Muscle of leg (tissue), 11 donors: ENCODE data around the gene LRSAM1. TPM values are rescaled to one million over a fixed set of nuclear protein-coding genes. Genes with fewer than 3 reads are reported as not detected.

ENCODE experiments used
- DNase-seq: peaks from one replicate; pipeline ENCODE4 v3.0.0; 2013
- H3K27ac ChIP-seq: one replicate; pipeline ENCODE4 v1.5.1; 2013; ENCODE audit warnings: mild to moderate bottlenecking, low read length, control low read depth
- H3K27me3 ChIP-seq: one replicate; pipeline ENCODE4 v1.6.1; 2013; ENCODE audit warnings: low read length; ENCODE audit not compliant: control insufficient read depth, insufficient read depth
- H3K36me3 ChIP-seq: one replicate; pipeline ENCODE4 v1.6.1; 2013; ENCODE audit warnings: low read length; ENCODE audit not compliant: control insufficient read depth, insufficient read depth
- H3K4me1 ChIP-seq: one replicate; pipeline ENCODE4 v1.6.1; 2013; ENCODE audit warnings: low read length; ENCODE audit not compliant: control insufficient read depth, insufficient read depth
- H3K4me3 ChIP-seq: one replicate; pipeline ENCODE4 v1.5.1; 2013; ENCODE audit warnings: low read length, control low read depth
- H3K9me3 ChIP-seq: replicated peaks from 2 replicates; pipeline ENCODE4 v1.6.1; 2013; ENCODE audit warnings: low read depth, low read length; ENCODE audit not compliant: control insufficient read depth
- WGBS: methylation state at CpG from one replicate; pipeline ENCODE4 v1.1.5; 2013; ENCODE audit warnings: missing lambda C conversion rate; ENCODE audit not compliant: insufficient coverage; 5-methylcytosine and 5-hydroxymethylcytosine counted together
- polyA plus RNA-seq, 8 donors: library from polyadenylated mRNA; unstranded; fragments of 120-200 nt; gene quantifications; one replicate each; pipeline versions ENCODE4 v1.2.1 to v1.2.3, GENCODE V29; 2013; ENCODE audit warnings: inconsistent platforms in 1 of 8, low replicate concordance in 1 of 8; ENCODE audit not compliant: insufficient read length in 8 of 8, insufficient read depth in 1 of 8
- total RNA-seq: library from RNA; stranded (reverse); fragments of 120-200 nt; gene quantifications from one replicate; pipeline ENCODE4 v1.2.4, GENCODE V29; 2013

The LRSAM1 gene
- total and polyA plus RNA-seq, 9 donors, result 5.8 to 13.7 (median 11.4) TPM

DNA sequence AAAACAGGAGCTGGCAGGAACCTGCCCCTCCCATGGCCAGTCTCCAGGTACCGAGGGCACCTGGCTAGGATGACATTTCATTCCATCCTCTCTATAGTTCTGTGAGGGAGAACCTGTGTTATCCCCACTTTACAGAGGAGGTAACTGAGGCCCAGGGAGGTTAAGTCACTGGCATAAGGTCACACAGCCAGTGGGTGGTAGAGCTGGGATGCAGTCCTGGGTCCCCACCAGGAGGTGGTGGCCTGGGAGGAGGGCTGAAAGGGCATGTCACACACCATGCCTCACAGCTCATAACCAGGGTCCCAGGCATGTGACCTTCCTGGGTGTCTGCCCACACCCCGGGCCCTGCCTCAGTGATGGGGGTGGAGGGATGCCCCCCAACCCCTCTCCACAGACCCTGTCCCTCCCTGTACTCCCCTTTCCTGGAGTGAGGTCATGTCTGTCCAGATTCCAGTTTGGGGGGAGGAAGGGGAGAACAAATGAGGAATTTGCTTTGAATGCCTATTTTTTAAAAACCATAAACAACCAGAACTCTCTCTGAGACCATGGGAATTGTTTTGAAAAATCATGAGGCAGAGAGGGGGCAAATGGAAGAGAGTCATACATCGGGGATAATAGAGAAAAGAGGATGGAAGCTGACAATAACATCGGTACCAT lies 83.1 kb downstream of the LRSAM1 start:
- H3K36me3 ChIP-seq, result peaks cover 16% of the 10 kb centered on the region
- H3K4me1 ChIP-seq, result peaks cover 56% of the 10 kb centered on the region
- H3K27ac ChIP-seq, result peak overlapping the region; percentile 64
- peak; percentile 63 for DNase-seq
- no peaks in the 10 kb centered on the region for H3K9me3 ChIP-seq
- no peaks in the 10 kb centered on the region for H3K27me3 ChIP-seq
- no peak overlapping the region for H3K4me3 ChIP-seq
- WGBS, result 67% methylated on average over 2 of the region's 4 CpGs

- peaks cover 61% of the 10 kb centered on the region for H3K4me1 ChIP-seq
- 72% methylated on average over 9 of the region's 12 CpGs for WGBS
Observed at GRCh38 chr9:127534931-127535330, 83.6 kb downstream of the LRSAM1 start.

GRCh38 chr9:127535396-127535795 lies 84.1 kb downstream of the LRSAM1 start:
- H3K9me3 ChIP-seq, result no peaks in the 10 kb centered on the region
- H3K36me3 ChIP-seq, result peaks cover 11% of the 10 kb centered on the region
- no peak overlapping the region for H3K4me3 ChIP-seq
- H3K27me3 ChIP-seq, result no peaks in the 10 kb centered on the region
- WGBS, result 76% methylated on average over 6 of the region's 6 CpGs
- H3K4me1 ChIP-seq, result peaks cover 66% of the 10 kb centered on the region
- DNase-seq, result no peak
- H3K27ac ChIP-seq, result peak overlapping the region; percentile 64

More at GRCh38 chr9:127534931-127535330, 83.6 kb downstream of the LRSAM1 start:
- Histone ChIP-seq H3K36me3 (peaks cover 15% of the 10 kb centered on the region), H3K9me3 (no peaks in the 10 kb centered on the region), H3K27me3 (no peaks in the 10 kb centered on the region), H3K27ac (peak overlapping the region; percentile 64), H3K4me3 (no peak overlapping the region)
- no peak for DNase-seq

DNA sequence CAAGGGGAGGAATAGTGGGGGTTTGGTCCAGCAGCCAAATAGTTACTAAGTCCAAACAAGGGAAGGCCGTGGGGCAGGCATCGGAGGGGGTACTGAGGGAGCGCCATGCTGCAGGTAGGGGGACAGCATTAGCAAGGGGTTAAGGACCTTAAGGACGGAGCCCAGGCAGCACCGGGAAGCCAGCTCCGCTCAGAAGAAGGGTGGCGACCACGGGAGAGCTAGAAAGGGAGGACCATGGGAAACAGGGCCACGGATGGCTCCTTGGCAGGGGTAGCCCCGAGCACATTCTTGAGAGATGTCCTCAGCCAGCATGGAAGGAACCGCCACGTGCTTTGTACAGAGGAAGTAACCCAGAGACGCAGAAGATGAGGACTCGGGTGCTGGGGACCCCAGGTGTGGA lies 84.5 kb downstream of the LRSAM1 start:
- Histone ChIP-seq H3K36me3 (peaks cover 7% of the 10 kb centered on the region), H3K4me3 (no peak overlapping the region), H3K9me3 (no peaks in the 10 kb centered on the region), H3K27ac (peak overlapping the region; percentile 64), H3K4me1 (peaks cover 70% of the 10 kb centered on the region), H3K27me3 (no peaks in the 10 kb centered on the region)
- DNase-seq, result no peak
- WGBS, result 42% methylated on average over 14 of the region's 14 CpGs

DNA sequence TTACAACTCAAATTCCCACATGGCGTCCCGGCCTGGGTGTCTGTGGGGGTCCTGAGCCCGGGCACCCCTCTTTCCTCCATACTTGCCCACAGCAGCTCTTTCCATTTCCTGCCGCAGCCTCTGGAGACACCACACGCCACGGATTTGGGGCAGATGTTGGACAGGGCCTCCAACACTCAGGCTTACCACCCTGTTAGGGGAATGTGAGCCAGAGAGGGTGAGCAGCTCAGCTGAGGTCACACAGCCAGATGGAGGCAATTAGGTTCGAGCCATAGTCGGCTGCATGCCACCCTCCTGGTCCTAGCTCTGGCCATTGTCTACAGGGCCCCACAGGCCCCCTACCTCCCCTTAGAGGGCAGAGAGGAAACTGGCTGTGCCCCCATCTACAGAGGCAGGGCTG lies 85.2 kb downstream of the LRSAM1 start:
- Histone ChIP-seq H3K27ac (peak overlapping the region; percentile 64), H3K4me3 (no peak overlapping the region), H3K27me3 (no peaks in the 10 kb centered on the region), H3K36me3 (peaks cover 10% of the 10 kb centered on the region), H3K4me1 (peaks cover 74% of the 10 kb centered on the region), H3K9me3 (no peaks in the 10 kb centered on the region)
- WGBS, result 43% methylated on average over 2 of the region's 8 CpGs
- no peak for DNase-seq

DNA sequence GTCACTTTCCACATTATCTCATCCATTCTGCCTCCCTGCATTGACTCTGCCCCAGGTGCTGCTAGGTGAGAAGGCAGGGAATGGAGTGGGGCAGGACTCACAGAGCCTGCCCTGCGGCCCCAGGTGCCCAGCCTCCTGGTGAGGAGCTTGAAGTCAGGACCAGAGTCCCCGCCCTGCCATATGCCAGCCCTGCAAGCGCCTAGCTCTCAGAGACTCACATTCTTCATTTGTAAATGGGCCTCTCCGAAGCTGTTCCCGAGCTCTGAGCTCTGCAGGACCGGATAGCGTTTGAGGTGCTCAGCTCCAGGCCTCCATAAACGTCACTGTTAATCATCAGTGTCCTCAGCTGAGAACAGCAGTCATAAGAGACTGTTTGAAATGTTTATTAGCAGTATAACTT lies 85.7 kb downstream of the LRSAM1 start:
- Histone ChIP-seq H3K4me3 (no peak overlapping the region), H3K36me3 (peaks cover 12% of the 10 kb centered on the region), H3K27me3 (no peaks in the 10 kb centered on the region), H3K27ac (peak overlapping the region; percentile 51), H3K4me1 (peaks cover 74% of the 10 kb centered on the region), H3K9me3 (no peaks in the 10 kb centered on the region)
- DNase-seq, result no peak
- 42% methylated on average over 5 of the region's 8 CpGs for WGBS

GRCh38 chr9:127537792-127538191 lies 86.5 kb downstream of the LRSAM1 start:
- DNase-seq, result no peak
- Histone ChIP-seq H3K27me3 (no peaks in the 10 kb centered on the region), H3K27ac (peak overlapping the region; percentile 51), H3K9me3 (no peaks in the 10 kb centered on the region), H3K4me1 (peaks cover 78% of the 10 kb centered on the region), H3K36me3 (peaks cover 14% of the 10 kb centered on the region), H3K4me3 (no peak overlapping the region)
- WGBS, result no CpG with 5 or more reads among the region's 3 CpGs

DNA sequence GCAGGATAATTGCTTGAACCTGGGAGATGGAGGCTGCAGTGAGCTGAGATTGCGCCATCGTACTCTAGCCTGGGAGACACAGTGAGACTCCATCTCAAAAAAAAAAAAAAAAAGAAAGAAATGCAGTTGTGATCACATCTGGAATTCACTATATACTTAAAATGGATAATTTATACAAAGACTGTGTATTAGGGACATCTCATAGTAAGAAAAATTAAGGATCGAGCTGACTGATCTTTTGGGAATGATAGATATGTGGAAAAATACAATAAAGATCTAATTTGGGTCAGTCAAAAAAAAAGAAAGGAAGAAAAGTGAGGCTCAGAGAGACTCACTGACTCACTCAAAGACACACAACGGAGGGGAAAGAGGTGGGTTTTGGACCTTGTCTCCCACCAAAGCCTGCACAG lies 87.5 kb downstream of the LRSAM1 start:
- Histone ChIP-seq H3K27me3 (no peaks in the 10 kb centered on the region), H3K4me1 (peaks cover 87% of the 10 kb centered on the region), H3K9me3 (no peaks in the 10 kb centered on the region), H3K36me3 (peaks cover 14% of the 10 kb centered on the region), H3K4me3 (no peak overlapping the region), H3K27ac (peak overlapping the region; percentile 74)
- DNase-seq, result peak; percentile 60
- WGBS, result no CpG with 5 or more reads among the region's 4 CpGs

DNA sequence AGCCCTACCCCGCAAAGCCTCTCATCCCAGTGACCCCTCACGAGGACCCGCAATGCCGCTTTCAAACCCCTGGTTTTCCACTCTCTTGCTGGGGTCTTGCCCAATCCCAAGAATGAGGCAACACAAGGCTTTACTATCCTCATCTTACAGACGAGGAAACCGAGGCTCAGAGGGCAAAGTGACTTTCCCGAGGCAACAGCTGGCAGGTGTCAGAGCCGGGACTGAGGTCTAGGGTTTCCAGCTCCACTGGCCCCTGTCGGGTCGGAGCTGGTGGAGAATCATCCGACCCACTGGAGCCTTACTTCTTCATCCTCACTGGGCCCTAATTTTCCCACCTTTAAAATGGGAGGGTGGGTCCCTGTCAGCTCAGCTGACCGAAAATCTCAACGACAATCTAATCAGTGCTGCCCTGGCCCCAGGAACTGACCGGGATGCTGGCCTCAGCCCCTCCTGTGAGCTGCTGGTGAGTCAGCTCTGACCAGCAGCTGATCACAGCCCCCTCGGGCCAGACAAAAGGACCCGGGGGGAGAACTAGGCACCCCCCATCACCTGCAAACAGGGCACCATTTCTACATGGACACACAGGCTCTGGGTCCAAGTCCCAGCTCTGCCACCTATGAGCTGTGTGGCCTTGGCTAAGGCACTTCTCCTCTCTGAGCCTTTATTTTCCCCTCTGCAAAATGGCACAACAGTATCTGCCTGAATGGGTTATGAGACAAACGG lies 88.1 kb downstream of the LRSAM1 start:
- peaks cover 14% of the 10 kb centered on the region for H3K36me3 ChIP-seq
- H3K9me3 ChIP-seq, result no peaks in the 10 kb centered on the region
- 58% methylated on average over 6 of the region's 17 CpGs for WGBS
- peaks cover 86% of the 10 kb centered on the region for H3K4me1 ChIP-seq
- no peaks in the 10 kb centered on the region for H3K27me3 ChIP-seq
- H3K4me3 ChIP-seq, result no peak overlapping the region
- DNase-seq, result no peak
- peak overlapping the region; percentile 74 for H3K27ac ChIP-seq

DNA sequence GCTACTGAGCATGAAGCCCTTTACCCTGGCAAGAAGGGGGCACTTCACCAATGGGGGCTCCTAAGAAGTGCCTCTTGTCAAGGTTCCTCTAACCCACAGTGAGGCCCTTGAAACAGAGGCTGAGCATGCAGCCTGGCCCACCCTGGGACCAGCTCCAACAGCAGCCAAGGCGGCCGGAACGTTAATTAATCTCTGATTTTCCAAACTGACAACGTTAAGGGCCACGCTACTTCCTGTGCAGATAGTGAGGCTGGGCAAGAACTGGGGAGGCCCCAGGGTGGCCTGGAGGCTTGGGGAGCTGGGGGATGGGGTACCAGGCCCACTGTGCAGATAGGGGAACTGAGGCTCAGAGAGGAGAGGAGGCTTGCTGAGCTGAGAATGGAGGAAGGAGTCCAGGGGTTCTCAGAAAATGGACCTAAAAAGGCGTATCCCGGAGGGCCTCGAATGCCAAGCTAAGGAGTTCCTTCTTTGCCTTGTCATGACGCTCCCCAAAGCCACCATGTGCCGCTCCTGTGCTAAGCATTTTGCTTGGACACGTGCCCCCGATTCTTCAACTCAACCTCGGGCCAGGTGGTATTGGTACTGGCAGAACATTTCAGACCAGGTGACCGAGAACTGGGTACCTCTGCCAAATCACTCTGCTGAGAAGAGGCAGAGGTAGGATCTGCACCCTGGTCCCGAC lies 88.8 kb downstream of the LRSAM1 start:
- DNase-seq, result no peak
- no peaks in the 10 kb centered on the region for H3K9me3 ChIP-seq
- peaks cover 14% of the 10 kb centered on the region for H3K36me3 ChIP-seq
- WGBS, result 79% methylated on average over 13 of the region's 15 CpGs
- H3K27ac ChIP-seq, result no peak overlapping the region
- peaks cover 85% of the 10 kb centered on the region for H3K4me1 ChIP-seq
- no peak overlapping the region for H3K4me3 ChIP-seq
- no peaks in the 10 kb centered on the region for H3K27me3 ChIP-seq
